CD14-positive monocyte (primary cell): ENCODE data around the gene ELMO1. TPM values are rescaled to one million over a fixed set of nuclear protein-coding genes. Genes with fewer than 3 reads are reported as not detected.

ENCODE experiments used
- DNase-seq, 3 donors: peaks; one replicate each; pipeline ENCODE4 v3.0.0-alpha.2; 2011 to 2022
- H2AFZ ChIP-seq: 2 replicates; pipeline ENCODE4 v1.6.0; 2012; ENCODE audit warnings: mild to moderate bottlenecking, low read depth, low read length, inconsistent platforms; ENCODE audit not compliant: insufficient read depth, poor library complexity, severe bottlenecking
- H3K27ac ChIP-seq, 2 donors: 1 replicate in 1 of 2; 2 replicates in 1 of 2; pipeline ENCODE4 v1.5.1; 2012 to 2013; ENCODE audit warnings: low read length in 2 of 2, control low read depth in 1 of 2, inconsistent platforms in 1 of 2, low read depth in 1 of 2, mild to moderate bottlenecking in 1 of 2
- H3K27me3 ChIP-seq, 2 donors: one replicate each; pipeline versions ENCODE4 v1.6.0 to v1.6.1; 2011 to 2013; ENCODE audit warnings: low read length in 2 of 2; ENCODE audit not compliant: control insufficient read depth in 2 of 2, insufficient read depth in 2 of 2
- H3K36me3 ChIP-seq, 2 donors: replicated peaks in 1 of 2; 1 replicate in 1 of 2; 2 replicates in 1 of 2; pipeline versions ENCODE4 v1.5.1 to v1.6.1; 2012 to 2013; ENCODE audit warnings: low read length in 2 of 2, control low read depth in 1 of 2, inconsistent platforms in 1 of 2, mild to moderate bottlenecking in 1 of 2; ENCODE audit not compliant: insufficient read depth in 2 of 2, control insufficient read depth in 1 of 2
- H3K4me1 ChIP-seq, 2 donors: 1 replicate in 1 of 2; 2 replicates in 1 of 2; pipeline versions ENCODE4 v1.5.1 to v1.6.1; 2012 to 2013; ENCODE audit warnings: low read length in 2 of 2, control low read depth in 1 of 2, inconsistent platforms in 1 of 2, mild to moderate bottlenecking in 1 of 2, moderate library complexity in 1 of 2; ENCODE audit not compliant: insufficient read depth in 2 of 2, control insufficient read depth in 1 of 2
- H3K4me2 ChIP-seq: replicated peaks from 2 replicates; pipeline ENCODE3; 2012; ENCODE audit warnings: low read length, moderate library complexity, mild to moderate bottlenecking; ENCODE audit not compliant: poor library complexity, severe bottlenecking; ENCODE audit errors: extremely low read depth
- H3K4me3 ChIP-seq, 3 experiments: fragments of 200-600 bp in 1 of 3; sonication (generic) in 1 of 3; replicated peaks in 1 of 3; 1 replicate in 2 of 3; 2 replicates in 1 of 3; pipeline ENCODE4 v1.5.1; 2011 to 2013; ENCODE audit warnings: low read length in 3 of 3, mild to moderate bottlenecking in 3 of 3, control low read depth in 2 of 3, low read depth in 2 of 3, inconsistent platforms in 1 of 3, moderate library complexity in 1 of 3
- H3K79me2 ChIP-seq: 2 replicates; pipeline ENCODE4 v1.6.0; 2012; ENCODE audit warnings: mild to moderate bottlenecking, control low read depth, inconsistent platforms, low read length, moderate library complexity; ENCODE audit not compliant: insufficient read depth
- H3K9ac ChIP-seq: 2 replicates; pipeline ENCODE4 v1.6.0; 2017; ENCODE audit warnings: low read length, mild to moderate bottlenecking; ENCODE audit not compliant: insufficient read depth, poor library complexity, severe bottlenecking
- H3K9me3 ChIP-seq, 2 donors: replicated peaks in 1 of 2; 1 replicate in 1 of 2; 2 replicates in 1 of 2; pipeline versions ENCODE4 v1.5.1 to v1.6.1; 2012 to 2013; ENCODE audit warnings: low read length in 2 of 2, control low read depth in 1 of 2; ENCODE audit not compliant: control insufficient read depth in 1 of 2, insufficient read depth in 1 of 2
- H4K20me1 ChIP-seq: 2 replicates; pipeline ENCODE4 v1.6.0; 2012; ENCODE audit warnings: mild to moderate bottlenecking, low read length, control low read depth, moderate library complexity; ENCODE audit not compliant: insufficient read depth
- H3K27ac Mint-ChIP-seq, 7 donors: one replicate each; pipeline ENCODE4 v1.8.0; 2020; ENCODE audit warnings: mild to moderate bottlenecking in 7 of 7, mixed read lengths in 7 of 7, moderate library complexity in 6 of 7, inconsistent platforms in 2 of 7
- H3K27me3 Mint-ChIP-seq, 3 donors: one replicate each; pipeline ENCODE4 v1.8.0; 2021 to 2022; ENCODE audit warnings: low read depth in 3 of 3, mild to moderate bottlenecking in 3 of 3, mixed read lengths in 3 of 3, moderate library complexity in 3 of 3, inconsistent platforms in 1 of 3
- H3K36me3 Mint-ChIP-seq, 2 donors: one replicate each; pipeline ENCODE4 v1.8.0; 2020; ENCODE audit warnings: mixed read lengths in 2 of 2, inconsistent platforms in 1 of 2, mild to moderate bottlenecking in 1 of 2
- H3K4me1 Mint-ChIP-seq: one replicate; pipeline ENCODE4 v1.8.0; 2020; ENCODE audit warnings: mild to moderate bottlenecking, mixed read lengths
- H3K4me3 Mint-ChIP-seq, 2 donors: one replicate each; pipeline ENCODE4 v1.8.0; 2020; ENCODE audit warnings: mild to moderate bottlenecking in 2 of 2, mixed read lengths in 2 of 2, moderate library complexity in 1 of 2
- H3K9me3 Mint-ChIP-seq, 7 donors: one replicate each; pipeline ENCODE4 v1.8.0; 2020 to 2022; ENCODE audit warnings: mixed read lengths in 7 of 7, mild to moderate bottlenecking in 6 of 7, moderate library complexity in 6 of 7, inconsistent platforms in 2 of 7
- WGBS: methylation state at CpG from one replicate; pipeline ENCODE4 v1.1.5; 2013; ENCODE audit warnings: missing lambda C conversion rate; ENCODE audit not compliant: insufficient coverage; 5-methylcytosine and 5-hydroxymethylcytosine counted together
- intact Hi-C, 2 donors: fragments of 100-400 bp; cut with micrococcal nuclease; formaldehyde crosslinking; loops; one replicate each; pipeline versions ENCODE4 v1.15.0 to v1.15.1; 2023
- polyA plus RNA-seq, 3 donors: library from polyadenylated mRNA; depleted of rRNA in 1 of 3; unstranded in 2 of 3; stranded (reverse) in 1 of 3; fragments of 300-500 nt in 2 of 3; fragments of >200 nt in 1 of 3; fragmentation: Illumina TruSeq in 2 of 3; gene quantifications; 1 replicate in 2 of 3; 2 replicates in 1 of 3; pipeline ENCODE4 v1.2.3, GENCODE V29; 2012 to 2021
- TF ChIP-seq, protein P1 (sequence below): fragments of 200-600 bp; IDR thresholded peaks from one replicate; pipeline ENCODE4 v1.8.0; 2022; ENCODE audit warnings: antibody characterized with exemption, mild to moderate bottlenecking

Gene ELMO1
- polyA plus RNA-seq, 3 donors, result 46.6 to 50.2 (median 46.7) TPM

GRCh38 chr7:36916619-36917018, 532.0 kb downstream of the ELMO1 start:
- H3K4me2 ChIP-seq, result no peak overlapping the region
- H3K9me3 ChIP-seq, result peaks cover 0 to 4% of the 10 kb centered on the region in 2 donors
- no peaks in the 10 kb centered on the region for H3K4me1 ChIP-seq
- peaks cover 0 to 2% (median 0%) of the 10 kb centered on the region in 3 donors for H3K27me3 Mint-ChIP-seq
- H3K27ac ChIP-seq, result no peak overlapping the region
- no peak overlapping the region for H3K9ac ChIP-seq
- no peak for DNase-seq
- TF ChIP-seq, protein P1, sequence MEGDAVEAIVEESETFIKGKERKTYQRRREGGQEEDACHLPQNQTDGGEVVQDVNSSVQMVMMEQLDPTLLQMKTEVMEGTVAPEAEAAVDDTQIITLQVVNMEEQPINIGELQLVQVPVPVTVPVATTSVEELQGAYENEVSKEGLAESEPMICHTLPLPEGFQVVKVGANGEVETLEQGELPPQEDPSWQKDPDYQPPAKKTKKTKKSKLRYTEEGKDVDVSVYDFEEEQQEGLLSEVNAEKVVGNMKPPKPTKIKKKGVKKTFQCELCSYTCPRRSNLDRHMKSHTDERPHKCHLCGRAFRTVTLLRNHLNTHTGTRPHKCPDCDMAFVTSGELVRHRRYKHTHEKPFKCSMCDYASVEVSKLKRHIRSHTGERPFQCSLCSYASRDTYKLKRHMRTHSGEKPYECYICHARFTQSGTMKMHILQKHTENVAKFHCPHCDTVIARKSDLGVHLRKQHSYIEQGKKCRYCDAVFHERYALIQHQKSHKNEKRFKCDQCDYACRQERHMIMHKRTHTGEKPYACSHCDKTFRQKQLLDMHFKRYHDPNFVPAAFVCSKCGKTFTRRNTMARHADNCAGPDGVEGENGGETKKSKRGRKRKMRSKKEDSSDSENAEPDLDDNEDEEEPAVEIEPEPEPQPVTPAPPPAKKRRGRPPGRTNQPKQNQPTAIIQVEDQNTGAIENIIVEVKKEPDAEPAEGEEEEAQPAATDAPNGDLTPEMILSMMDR, result no peak
- H3K27ac Mint-ChIP-seq, result no peak overlapping the region
- peaks cover 6 to 10% of the 10 kb centered on the region in 2 donors for H3K36me3 ChIP-seq
- no peak overlapping the region for H3K4me3 ChIP-seq
- H4K20me1 ChIP-seq, result peaks cover 40% of the 10 kb centered on the region
- no peak overlapping the region for H3K4me3 Mint-ChIP-seq
- H3K9me3 Mint-ChIP-seq, result peaks cover 0 to 6% (median 0%) of the 10 kb centered on the region in 7 donors
- no peaks in the 10 kb centered on the region for H3K4me1 Mint-ChIP-seq
- peaks cover 10 to 19% of the 10 kb centered on the region in 2 donors for H3K36me3 Mint-ChIP-seq
- peaks cover under 1% of the 10 kb centered on the region for H3K79me2 ChIP-seq
- H3K27me3 ChIP-seq, result no peaks in the 10 kb centered on the region
- H2AFZ ChIP-seq, result no peak overlapping the region
- intact Hi-C loops, result no loop called here

DNA sequence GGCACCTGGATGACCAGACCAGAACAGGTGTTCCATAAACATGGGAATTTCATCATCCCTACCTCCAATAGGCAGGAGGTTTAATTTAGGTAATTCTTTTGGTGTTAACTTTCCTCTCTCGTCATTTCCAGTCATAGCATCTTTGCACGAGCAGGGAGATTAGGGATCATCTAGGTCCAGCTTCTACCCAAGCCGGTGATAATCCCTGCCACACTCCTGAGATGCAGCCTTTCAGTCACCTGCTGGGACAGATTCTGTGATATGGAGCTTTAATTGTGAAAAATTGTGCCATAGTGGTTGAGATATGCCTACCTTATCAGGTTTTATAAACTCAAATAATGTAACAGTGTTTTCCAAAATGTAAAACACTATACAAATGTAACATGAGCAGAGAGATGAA, 532.5 kb downstream of the ELMO1 start:
- WGBS, result no CpG with 5 or more reads among the region's 3 CpGs
- Mint-ChIP-seq H3K36me3 (peaks cover 11 to 19% of the 10 kb centered on the region in 2 donors), H3K4me1 (no peaks in the 10 kb centered on the region), H3K4me3 (no peak overlapping the region), H3K27ac (no peak overlapping the region), H3K9me3 (peaks cover 0 to 4% (median 0%) of the 10 kb centered on the region in 7 donors), H3K27me3 (peaks cover 0 to 2% (median 0%) of the 10 kb centered on the region in 3 donors)
- intact Hi-C loops, result no loop called here
- TF ChIP-seq, protein P1, result no peak
- no peak overlapping the region for H3K4me3 ChIP-seq
- H3K9me3 ChIP-seq, result peaks cover 0 to 3% of the 10 kb centered on the region in 2 donors
- H3K36me3 ChIP-seq, result peaks cover 6 to 13% of the 10 kb centered on the region in 2 donors
- H2AFZ ChIP-seq, result no peak overlapping the region
- H4K20me1 ChIP-seq, result peaks cover 36% of the 10 kb centered on the region
- H3K4me1 ChIP-seq, result no peaks in the 10 kb centered on the region
- no peak overlapping the region for H3K27ac ChIP-seq
- H3K4me2 ChIP-seq, result no peak overlapping the region
- H3K27me3 ChIP-seq, result no peaks in the 10 kb centered on the region
- no peaks in the 10 kb centered on the region for H3K79me2 ChIP-seq
- no peak for DNase-seq
- no peak overlapping the region for H3K9ac ChIP-seq
